HepG2 (cell line): ENCODE measurements around the gene PLEKHA6. TPM values are rescaled to one million over a fixed set of nuclear protein-coding genes. Genes with fewer than 3 reads are reported as not detected.

Experiments
- CEBPG ChIP-seq: IDR thresholded peaks from 2 replicates; pipeline ENCODE4 v1.6.1; 2016
- E2F1 ChIP-seq: sonication (generic); formaldehyde crosslinking; IDR thresholded peaks from 2 replicates; pipeline ENCODE4 v1.5.0; 2020; ENCODE audit warnings: missing genetic modification reagents
- HNF4G ChIP-seq, 2 experiments: sonication (generic) in 1 of 2; formaldehyde crosslinking in 1 of 2; IDR thresholded peaks; 2 replicates each; pipeline versions ENCODE4 v1.4.0 to v1.6.1; 2011 to 2020; ENCODE audit warnings: borderline replicate concordance in 2 of 2, low read depth in 2 of 2, mild to moderate bottlenecking in 2 of 2, low read length in 1 of 2, missing genetic modification reagents in 1 of 2, moderate library complexity in 1 of 2
- HNRNPK ChIP-seq: fragments of 200-400 bp; formaldehyde crosslinking; IDR thresholded peaks from 2 replicates; pipeline ENCODE4 v1.6.1; 2018; ENCODE audit warnings: low read length, low read depth, moderate library complexity, mild to moderate bottlenecking; ENCODE audit not compliant: poor library complexity, severe bottlenecking
- IKZF1 ChIP-seq: fragments of 450-650 bp; IDR thresholded peaks from 2 replicates; pipeline ENCODE4 v1.7.1; 2016
- KLF9 ChIP-seq: IDR thresholded peaks from 2 replicates; pipeline ENCODE4 v1.6.1; 2016; ENCODE audit warnings: low read depth
- LCORL ChIP-seq, 2 experiments: fragments of 450-650 bp in 1 of 2; sonication (generic) in 1 of 2; formaldehyde crosslinking in 1 of 2; IDR thresholded peaks; 2 replicates each; pipeline versions ENCODE4 v1.5.0 to v1.6.1; 2017 to 2020; ENCODE audit warnings: antibody characterized with exemption in 1 of 2, missing genetic modification reagents in 1 of 2
- MIER3 ChIP-seq: IDR thresholded peaks from 2 replicates; pipeline ENCODE4 v1.6.1; 2016; ENCODE audit warnings: missing compliant biosample characterization, borderline replicate concordance
- MTF1 ChIP-seq: sonication (generic); formaldehyde crosslinking; IDR thresholded peaks from 2 replicates; pipeline ENCODE4 v1.5.0; 2020; ENCODE audit warnings: missing genetic modification reagents
- NKX3-1 ChIP-seq: sonication (generic); formaldehyde crosslinking; IDR thresholded peaks from 2 replicates; pipeline ENCODE4 v1.5.0; 2020; ENCODE audit warnings: missing genetic modification reagents
- NR1H2 ChIP-seq: sonication (generic); formaldehyde crosslinking; IDR thresholded peaks from 2 replicates; pipeline ENCODE4 v1.8.1; 2022; ENCODE audit warnings: low read depth, missing genetic modification reagents, borderline replicate concordance
- NR2C2 ChIP-seq: sonication (generic); formaldehyde crosslinking; IDR thresholded peaks from 2 replicates; pipeline ENCODE4 v1.4.0; 2020; ENCODE audit warnings: missing genetic modification reagents, mild to moderate bottlenecking, moderate library complexity, borderline replicate concordance
- PATZ1 ChIP-seq: sonication (generic); formaldehyde crosslinking; IDR thresholded peaks from 2 replicates; pipeline ENCODE4 v1.4.0; 2020; ENCODE audit warnings: missing genetic modification reagents
- PTBP1 ChIP-seq: fragments of 200-400 bp; formaldehyde crosslinking; IDR thresholded peaks from 2 replicates; pipeline ENCODE4 v1.6.1; 2018; ENCODE audit warnings: low read length, low read depth; ENCODE audit not compliant: poor library complexity, severe bottlenecking
- REXO4 ChIP-seq: sonication (generic); formaldehyde crosslinking; IDR thresholded peaks from 2 replicates; pipeline ENCODE4 v1.8.0; 2022; ENCODE audit warnings: missing genetic modification reagents, mild to moderate bottlenecking, borderline replicate concordance
- SETDB1 ChIP-seq: sonication (generic); formaldehyde crosslinking; IDR thresholded peaks from 2 replicates; pipeline ENCODE4 v1.5.1; 2020; ENCODE audit warnings: missing genetic modification reagents, mild to moderate bottlenecking, borderline replicate concordance
- SMYD3 ChIP-seq: sonication (generic); formaldehyde crosslinking; IDR thresholded peaks from 2 replicates; pipeline ENCODE4 v1.8.1; 2023; ENCODE audit warnings: mild to moderate bottlenecking, missing genetic modification reagents
- SOX5 ChIP-seq: IDR thresholded peaks from 2 replicates; pipeline ENCODE4 v1.6.1; 2016; ENCODE audit warnings: borderline replicate concordance
- USF2 ChIP-seq, 2 experiments: sonication (generic) in 1 of 2; formaldehyde crosslinking in 1 of 2; IDR thresholded peaks; 2 replicates each; pipeline versions ENCODE4 v1.5.1 to v1.6.1; 2011 to 2020; ENCODE audit warnings: borderline replicate concordance in 1 of 2, low read depth in 1 of 2, low read length in 1 of 2, mild to moderate bottlenecking in 1 of 2, missing genetic modification reagents in 1 of 2, moderate library complexity in 1 of 2
- ZFY ChIP-seq: sonication (generic); formaldehyde crosslinking; IDR thresholded peaks from 2 replicates; pipeline ENCODE4 v1.4.0; 2020; ENCODE audit warnings: missing genetic modification reagents
- ZNF12 ChIP-seq: sonication (generic); formaldehyde crosslinking; IDR thresholded peaks from 2 replicates; pipeline ENCODE4 v1.5.0; 2020; ENCODE audit warnings: missing genetic modification reagents
- ZNF263 ChIP-seq: sonication (generic); formaldehyde crosslinking; IDR thresholded peaks from 2 replicates; pipeline ENCODE4 v1.4.0; 2020; ENCODE audit warnings: missing genetic modification reagents
- ZNF451 ChIP-seq: sonication (generic); formaldehyde crosslinking; IDR thresholded peaks from 2 replicates; pipeline ENCODE4 v1.5.0; 2020; ENCODE audit warnings: mild to moderate bottlenecking, missing genetic modification reagents
- ZNF768 ChIP-seq: sonication (generic); formaldehyde crosslinking; IDR thresholded peaks from 2 replicates; pipeline ENCODE4 v1.4.0; 2020; ENCODE audit warnings: missing genetic modification reagents
- polyA plus RNA-seq, 8 experiments: library from polyadenylated mRNA; depleted of rRNA in 3 of 8; stranded (reverse) in 7 of 8; unstranded in 1 of 8; fragments of >200 nt; fragmentation: Illumina TruSeq in 4 of 8; extraction: Trizol in 4 of 8; gene quantifications; 2 replicates each; pipeline versions ENCODE4 v1.2.1 to v1.2.3, GENCODE V29; 2011 to 2016; ENCODE audit warnings: low read depth in 4 of 8, missing spikeins in 1 of 8, mixed read lengths in 1 of 8; ENCODE audit not compliant: insufficient read depth in 1 of 8
- total RNA-seq, 5 experiments: library from RNA; depleted of rRNA; stranded (reverse); fragments of >200 nt; fragmentation: Illumina TruSeq; extraction: Trizol; gene quantifications; 2 replicates each; pipeline ENCODE4 v1.2.3, GENCODE V29; 2016; ENCODE audit warnings: low read depth in 1 of 5
- TF ChIP-seq, protein P1 (sequence below): sonication (generic); formaldehyde crosslinking; IDR thresholded peaks from 2 replicates; pipeline ENCODE4 v1.8.1; 2023; ENCODE audit warnings: missing genetic modification reagents, inconsistent platforms, borderline replicate concordance

The PLEKHA6 gene
- total and polyA plus RNA-seq, 2 of the 13 experiments (the other 11 are each of a cell fraction or from before 2014, with no cell fraction given): 5.3 to 11.4 TPM

- no peak for TF ChIP-seq HNRNPK
- TF ChIP-seq REXO4 (CRISPR knock-in tag): no peak
- no peak for TF ChIP-seq SMYD3 (CRISPR knock-in tag)
- TF ChIP-seq SOX5 (CRISPR knock-in tag): no peak; the same call in 1 of the 2 replicates
- TF ChIP-seq IKZF1: no peak
- TF ChIP-seq, protein P1, sequence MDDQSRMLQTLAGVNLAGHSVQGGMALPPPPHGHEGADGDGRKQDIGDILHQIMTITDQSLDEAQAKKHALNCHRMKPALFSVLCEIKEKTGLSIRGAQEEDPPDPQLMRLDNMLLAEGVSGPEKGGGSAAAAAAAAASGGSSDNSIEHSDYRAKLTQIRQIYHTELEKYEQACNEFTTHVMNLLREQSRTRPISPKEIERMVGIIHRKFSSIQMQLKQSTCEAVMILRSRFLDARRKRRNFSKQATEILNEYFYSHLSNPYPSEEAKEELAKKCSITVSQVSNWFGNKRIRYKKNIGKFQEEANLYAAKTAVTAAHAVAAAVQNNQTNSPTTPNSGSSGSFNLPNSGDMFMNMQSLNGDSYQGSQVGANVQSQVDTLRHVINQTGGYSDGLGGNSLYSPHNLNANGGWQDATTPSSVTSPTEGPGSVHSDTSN (CRISPR knock-in tag): no peak
- no peak for TF ChIP-seq MIER3
- TF ChIP-seq PATZ1 (CRISPR knock-in tag): 0 out of 2 replicates have a peak, but pooled peaks have one; percentile 37
- TF ChIP-seq ZNF12: peak; percentile 70
- TF ChIP-seq HNF4G (IDR thresholded peaks at IDR 0.05; ENCODE audit: borderline replicate concordance, low read depth, low read length): peak; percentile 77; the same call in 1 of the 2 replicates
- no peak for TF ChIP-seq HNF4G (CRISPR knock-in tag; IDR thresholded peaks at IDR 0.05; ENCODE audit: borderline replicate concordance, low read depth)
- 0 out of 2 replicates have a peak, but pooled peaks have one; percentile 38 for TF ChIP-seq NR2C2 (CRISPR knock-in tag)
- no peak for TF ChIP-seq ZNF451
- no peak for TF ChIP-seq ZNF768 (CRISPR knock-in tag)
- TF ChIP-seq KLF9 (CRISPR knock-in tag): no peak
- TF ChIP-seq CEBPG (CRISPR knock-in tag): peak; percentile 31; the same call in 1 of the 2 replicates
- no peak for TF ChIP-seq NR1H2 (CRISPR knock-in tag)
- no peak for TF ChIP-seq PTBP1
- no peak for TF ChIP-seq SETDB1 (CRISPR knock-in tag)
- TF ChIP-seq LCORL (IDR thresholded peaks at IDR 0.05): no peak
- peak; percentile 47 for TF ChIP-seq LCORL (CRISPR knock-in tag; IDR thresholded peaks at IDR 0.05)
- TF ChIP-seq E2F1 (CRISPR knock-in tag): no peak
- peak; percentile 84 for TF ChIP-seq ZNF263 (CRISPR knock-in tag)
- TF ChIP-seq ZFY (CRISPR knock-in tag): peak; percentile 58
- no peak for TF ChIP-seq MTF1 (CRISPR knock-in tag)
- no peak for TF ChIP-seq NKX3-1 (CRISPR knock-in tag)
- no peak for TF ChIP-seq USF2 (IDR thresholded peaks at IDR 0.05; ENCODE audit: low read depth, low read length)
- TF ChIP-seq USF2 (CRISPR knock-in tag; IDR thresholded peaks at IDR 0.05; ENCODE audit: borderline replicate concordance): no peak
Observed at GRCh38 chr1:204295671-204296070, 64.1 kb downstream of the PLEKHA6 start (continued).
